GM12874 (cell line): ENCODE data around the gene RAN.

Experiments
- TF ChIP-seq, protein P1 (sequence below): IDR thresholded peaks from 2 replicates; pipeline ENCODE4 v1.5.1; 2011; ENCODE audit warnings: low read depth, mild to moderate bottlenecking, control low read depth, low read length, moderate library complexity; ENCODE audit not compliant: insufficient read depth

RAN gene

GRCh38 chr12:130909111-130909510 lies 37.2 kb downstream of the RAN start:
- TF ChIP-seq, protein P1, sequence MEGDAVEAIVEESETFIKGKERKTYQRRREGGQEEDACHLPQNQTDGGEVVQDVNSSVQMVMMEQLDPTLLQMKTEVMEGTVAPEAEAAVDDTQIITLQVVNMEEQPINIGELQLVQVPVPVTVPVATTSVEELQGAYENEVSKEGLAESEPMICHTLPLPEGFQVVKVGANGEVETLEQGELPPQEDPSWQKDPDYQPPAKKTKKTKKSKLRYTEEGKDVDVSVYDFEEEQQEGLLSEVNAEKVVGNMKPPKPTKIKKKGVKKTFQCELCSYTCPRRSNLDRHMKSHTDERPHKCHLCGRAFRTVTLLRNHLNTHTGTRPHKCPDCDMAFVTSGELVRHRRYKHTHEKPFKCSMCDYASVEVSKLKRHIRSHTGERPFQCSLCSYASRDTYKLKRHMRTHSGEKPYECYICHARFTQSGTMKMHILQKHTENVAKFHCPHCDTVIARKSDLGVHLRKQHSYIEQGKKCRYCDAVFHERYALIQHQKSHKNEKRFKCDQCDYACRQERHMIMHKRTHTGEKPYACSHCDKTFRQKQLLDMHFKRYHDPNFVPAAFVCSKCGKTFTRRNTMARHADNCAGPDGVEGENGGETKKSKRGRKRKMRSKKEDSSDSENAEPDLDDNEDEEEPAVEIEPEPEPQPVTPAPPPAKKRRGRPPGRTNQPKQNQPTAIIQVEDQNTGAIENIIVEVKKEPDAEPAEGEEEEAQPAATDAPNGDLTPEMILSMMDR = no peak

- TF ChIP-seq, protein P1 = no peak
Observed at GRCh38 chr12:130911193-130911592, 39.3 kb downstream of the RAN start.

- TF ChIP-seq, protein P1 = no peak
Observed at GRCh38 chr12:130911933-130912332, 40.1 kb downstream of the RAN start.

DNA sequence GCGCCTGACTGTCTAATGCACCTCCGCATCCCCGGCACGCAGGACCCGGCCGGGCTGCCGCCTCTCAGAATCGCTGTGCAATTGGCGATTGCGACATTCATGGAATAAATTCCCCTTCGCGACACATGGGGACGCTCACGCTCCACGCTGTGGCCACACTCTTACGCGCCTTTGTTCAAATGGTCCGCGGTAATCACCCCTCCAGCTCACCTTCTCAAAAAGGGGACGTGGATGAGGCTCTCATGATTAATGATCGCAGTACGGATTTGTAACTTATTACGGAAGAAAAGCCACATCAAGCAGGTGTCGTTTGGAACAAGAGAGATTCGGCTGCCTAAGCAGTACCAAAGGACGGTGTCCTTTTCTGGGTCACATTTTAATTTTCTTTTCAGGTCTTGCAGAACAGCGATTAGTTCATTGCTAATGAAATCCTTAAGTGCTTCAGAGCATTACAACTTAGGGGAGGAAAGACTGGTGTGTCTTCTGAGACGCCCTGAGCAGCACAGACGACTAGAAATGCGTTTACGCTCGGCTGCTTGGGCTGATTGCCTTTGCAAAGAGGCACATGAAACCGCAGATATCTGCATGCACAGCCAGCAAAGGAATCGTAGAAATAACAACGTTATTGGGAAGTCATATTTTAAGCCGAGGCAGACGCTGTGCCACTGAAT lies 44.5 kb downstream of the RAN start:
- TF ChIP-seq, protein P1 = peak; percentile 94

GRCh38 chr12:130917607-130918006 lies 45.7 kb downstream of the RAN start:
- TF ChIP-seq, protein P1 = no peak

DNA sequence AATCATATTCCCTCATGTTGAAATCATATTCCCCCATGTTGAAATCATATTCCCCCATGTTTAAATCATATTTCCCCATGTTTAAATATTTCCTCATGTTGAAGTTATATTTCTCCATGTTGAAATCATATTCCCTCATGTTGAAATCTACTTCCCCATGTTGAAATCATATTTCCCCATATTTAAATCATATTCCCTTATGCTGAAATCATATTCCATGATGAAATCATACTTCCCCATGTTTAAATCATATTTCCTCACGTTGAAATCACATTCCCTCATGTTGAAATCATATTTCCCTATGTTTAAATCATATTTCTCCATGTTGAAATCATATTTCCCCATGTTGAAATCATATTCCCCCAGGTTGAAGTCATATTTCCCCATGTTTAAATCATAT lies 47.2 kb downstream of the RAN start:
- TF ChIP-seq, protein P1 = no peak

- TF ChIP-seq, protein P1 = no peak
Observed at GRCh38 chr12:130920119-130920703, 48.3 kb downstream of the RAN start.
